Type B pancreatic cell (in vitro differentiated cells): ENCODE data around the gene BTBD16. TPM values are rescaled to one million over a fixed set of nuclear protein-coding genes. Genes with fewer than 3 reads are reported as not detected.
A peak's percentile ranks its signal among the peaks of the same experiment; 100 is the strongest.

ENCODE experiments used
- DNase-seq: peaks from one replicate; pipeline ENCODE4 v3.0.0; 2021; ENCODE audit warnings: mixed read lengths; ENCODE audit not compliant: unreplicated experiment; ENCODE audit errors: extremely low spot score
- H3K27ac Mint-ChIP-seq: 2 replicates; pipeline ENCODE4 v1.8.0; 2021; ENCODE audit warnings: mild to moderate bottlenecking, mixed read lengths
- H3K27me3 Mint-ChIP-seq: 2 replicates; pipeline ENCODE4 v1.8.0; 2021; ENCODE audit warnings: mixed read lengths
- H3K36me3 Mint-ChIP-seq: 2 replicates; pipeline ENCODE4 v1.8.0; 2021; ENCODE audit warnings: mixed read lengths
- H3K4me1 Mint-ChIP-seq: one replicate; pipeline ENCODE4 v1.8.0; 2021; ENCODE audit warnings: mixed read lengths; ENCODE audit not compliant: unreplicated experiment
- H3K4me3 Mint-ChIP-seq: 2 replicates; pipeline ENCODE4 v1.8.0; 2021; ENCODE audit warnings: mild to moderate bottlenecking, mixed read lengths
- H3K9me3 Mint-ChIP-seq: 2 replicates; pipeline ENCODE4 v1.8.0; 2021; ENCODE audit warnings: mixed read lengths
- total RNA-seq: library from RNA; stranded (reverse); gene quantifications from 2 replicates; pipeline ENCODE4 v1.2.1, GENCODE V29; 2021; ENCODE audit warnings: low replicate concordance
- TF ChIP-seq, protein P1 (sequence below): fragments of 200-600 bp; sonication (generic); conservative IDR thresholded peaks from 2 replicates; pipeline ENCODE4 v1.5.0; 2021; ENCODE audit warnings: antibody characterized with exemption, mild to moderate bottlenecking

Gene BTBD16
- total RNA-seq, 1 donor from 2014 or later, result 0.46 TPM

DNA sequence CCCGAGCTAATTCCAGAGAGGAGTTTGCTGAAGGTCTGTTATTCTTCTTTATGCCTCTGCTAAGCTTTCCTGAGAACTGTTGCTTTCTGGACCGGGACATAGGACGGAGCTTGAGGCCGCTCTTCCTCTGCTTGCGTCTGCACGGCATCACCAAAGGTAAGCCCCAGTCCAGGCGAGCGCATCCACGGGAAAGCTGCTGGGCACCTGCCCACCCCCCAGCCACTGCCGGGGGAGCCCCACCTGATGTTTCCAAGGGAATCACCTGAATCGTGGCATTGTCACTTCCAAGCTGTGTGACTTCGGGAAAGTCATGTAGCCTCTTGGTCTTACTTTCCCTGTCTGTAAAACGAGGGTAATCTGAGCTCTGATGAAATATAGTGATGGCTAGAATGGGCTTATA, 58.3 kb downstream of the BTBD16 start:
- TF ChIP-seq, protein P1, sequence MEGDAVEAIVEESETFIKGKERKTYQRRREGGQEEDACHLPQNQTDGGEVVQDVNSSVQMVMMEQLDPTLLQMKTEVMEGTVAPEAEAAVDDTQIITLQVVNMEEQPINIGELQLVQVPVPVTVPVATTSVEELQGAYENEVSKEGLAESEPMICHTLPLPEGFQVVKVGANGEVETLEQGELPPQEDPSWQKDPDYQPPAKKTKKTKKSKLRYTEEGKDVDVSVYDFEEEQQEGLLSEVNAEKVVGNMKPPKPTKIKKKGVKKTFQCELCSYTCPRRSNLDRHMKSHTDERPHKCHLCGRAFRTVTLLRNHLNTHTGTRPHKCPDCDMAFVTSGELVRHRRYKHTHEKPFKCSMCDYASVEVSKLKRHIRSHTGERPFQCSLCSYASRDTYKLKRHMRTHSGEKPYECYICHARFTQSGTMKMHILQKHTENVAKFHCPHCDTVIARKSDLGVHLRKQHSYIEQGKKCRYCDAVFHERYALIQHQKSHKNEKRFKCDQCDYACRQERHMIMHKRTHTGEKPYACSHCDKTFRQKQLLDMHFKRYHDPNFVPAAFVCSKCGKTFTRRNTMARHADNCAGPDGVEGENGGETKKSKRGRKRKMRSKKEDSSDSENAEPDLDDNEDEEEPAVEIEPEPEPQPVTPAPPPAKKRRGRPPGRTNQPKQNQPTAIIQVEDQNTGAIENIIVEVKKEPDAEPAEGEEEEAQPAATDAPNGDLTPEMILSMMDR, result no peak
- Mint-ChIP-seq H3K4me1 (peaks cover 8% of the 10 kb centered on the region), H3K27me3 (peaks cover 14% of the 10 kb centered on the region), H3K9me3 (peaks cover 3% of the 10 kb centered on the region), H3K4me3 (no peak overlapping the region), H3K36me3 (no peaks in the 10 kb centered on the region), H3K27ac (no peak overlapping the region)
- peak; percentile 64 for DNase-seq

DNA sequence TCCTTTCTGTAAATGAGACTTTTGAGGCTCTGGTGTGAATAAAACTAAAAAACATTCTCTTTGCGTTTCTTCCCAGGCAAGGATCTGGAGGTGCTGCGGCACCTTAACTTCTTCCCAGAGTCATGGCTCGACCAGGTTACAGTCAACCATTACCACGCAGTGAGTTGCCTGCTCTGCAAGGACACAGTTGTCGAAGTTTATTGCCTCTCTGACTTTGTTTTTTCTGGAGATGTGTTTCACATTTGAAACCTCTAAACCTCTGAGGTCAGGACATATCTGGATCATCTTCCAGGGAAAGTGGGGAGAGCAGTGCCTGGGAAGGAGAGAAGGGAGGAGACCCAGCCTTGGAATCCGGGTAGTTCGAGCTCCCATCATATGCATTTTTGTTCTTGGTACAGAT, 60.0 kb downstream of the BTBD16 start:
- H3K27me3 Mint-ChIP-seq, result peaks cover 14% of the 10 kb centered on the region
- TF ChIP-seq, protein P1, result no peak
- peaks cover 8% of the 10 kb centered on the region for H3K4me1 Mint-ChIP-seq
- peak; percentile 10 for DNase-seq
- H3K9me3 Mint-ChIP-seq, result no peaks in the 10 kb centered on the region
- no peaks in the 10 kb centered on the region for H3K36me3 Mint-ChIP-seq
- no peak overlapping the region for H3K27ac Mint-ChIP-seq
- no peak overlapping the region for H3K4me3 Mint-ChIP-seq

DNA sequence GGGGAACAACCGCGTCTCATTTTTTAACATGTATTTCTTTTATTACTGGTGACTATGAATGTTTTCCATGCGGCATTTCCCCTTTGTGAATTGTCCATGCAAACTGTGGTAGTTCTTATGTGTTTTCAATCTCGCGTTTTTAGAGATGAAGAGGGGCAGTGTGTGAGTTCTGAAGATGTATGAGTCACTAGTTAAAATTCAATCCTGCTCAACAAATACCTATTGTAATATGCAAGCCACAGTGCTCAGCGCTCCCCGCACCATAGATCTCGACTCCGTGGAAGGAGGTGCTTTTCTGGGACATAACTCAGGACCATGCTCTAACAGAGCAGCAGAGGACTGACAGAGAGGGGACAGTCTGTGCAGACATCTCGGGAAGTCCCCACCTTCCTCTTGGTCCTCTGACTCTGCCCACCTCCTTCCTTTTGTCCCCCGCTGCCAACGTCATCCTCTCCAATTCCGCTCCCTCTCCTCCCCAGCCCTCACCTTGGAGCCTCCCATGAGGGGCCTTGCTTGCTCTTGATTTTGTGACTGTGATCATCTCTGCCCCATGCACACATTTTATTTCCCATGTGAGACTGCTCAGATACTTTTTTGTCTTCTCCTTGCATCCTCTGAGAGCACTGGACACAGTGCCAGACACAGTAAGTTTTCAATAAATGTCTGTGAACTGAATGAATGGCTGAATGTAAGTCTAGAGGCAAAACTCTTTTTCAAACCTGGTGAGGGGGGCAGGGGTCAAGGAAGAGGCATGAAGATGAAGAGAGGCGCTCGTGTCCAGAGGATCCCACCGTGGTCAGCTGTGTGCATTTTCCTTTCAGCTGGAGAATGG, 60.7 kb downstream of the BTBD16 start:
- Mint-ChIP-seq H3K36me3 (no peaks in the 10 kb centered on the region), H3K27ac (no peak overlapping the region), H3K4me3 (no peak overlapping the region), H3K9me3 (no peaks in the 10 kb centered on the region), H3K27me3 (peaks cover 14% of the 10 kb centered on the region), H3K4me1 (peaks cover 8% of the 10 kb centered on the region)
- TF ChIP-seq, protein P1, result no peak
- DNase-seq, result peak; percentile 31

DNA sequence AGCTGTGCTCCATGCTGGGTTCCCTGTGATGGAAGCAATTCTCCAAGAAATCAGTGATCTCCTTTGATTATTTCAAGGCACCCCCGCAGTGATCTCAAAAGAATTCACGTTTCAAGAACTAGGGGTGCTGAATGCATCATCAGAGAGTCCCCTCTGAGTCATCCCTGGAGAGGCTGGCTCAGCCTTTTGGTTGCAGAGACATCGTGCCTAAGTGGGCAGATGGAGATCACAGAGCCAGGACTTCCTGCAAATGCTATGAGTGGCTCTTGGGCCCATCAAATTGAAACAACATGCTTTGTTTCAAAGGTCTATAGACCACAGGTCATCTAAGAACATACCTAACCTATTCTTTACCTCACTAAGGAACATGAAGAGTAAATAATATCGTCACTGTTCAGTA, 61.9 kb downstream of the BTBD16 start:
- no peaks in the 10 kb centered on the region for H3K36me3 Mint-ChIP-seq
- no peaks in the 10 kb centered on the region for H3K9me3 Mint-ChIP-seq
- H3K4me3 Mint-ChIP-seq, result no peak overlapping the region
- H3K27ac Mint-ChIP-seq, result no peak overlapping the region
- H3K4me1 Mint-ChIP-seq, result peaks cover 9% of the 10 kb centered on the region
- peaks cover 14% of the 10 kb centered on the region for H3K27me3 Mint-ChIP-seq
- DNase-seq, result peak; percentile 16
- TF ChIP-seq, protein P1, result no peak

DNA sequence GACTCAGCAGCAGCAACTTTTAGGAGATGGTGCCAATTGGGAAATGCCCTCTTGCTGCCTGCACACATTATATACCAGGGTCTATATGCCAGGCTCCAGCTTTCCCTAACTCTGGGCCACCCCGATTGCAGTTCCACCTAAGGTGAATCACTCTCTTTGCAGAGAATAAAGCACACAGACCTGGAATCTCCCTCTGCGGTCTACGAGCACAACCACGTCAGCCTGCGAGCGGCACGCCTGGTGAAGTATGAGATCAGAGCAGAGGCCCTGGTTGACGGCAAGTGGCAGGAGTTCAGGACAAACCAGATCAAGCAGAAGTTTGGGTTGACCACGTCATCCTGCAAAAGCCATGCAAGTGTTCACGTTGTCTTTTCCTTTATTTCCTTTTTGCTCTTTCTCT, 65.2 kb downstream of the BTBD16 start:
- Mint-ChIP-seq H3K36me3 (no peaks in the 10 kb centered on the region), H3K9me3 (no peaks in the 10 kb centered on the region), H3K4me1 (peaks cover 24% of the 10 kb centered on the region), H3K4me3 (no peak overlapping the region), H3K27ac (no peak overlapping the region), H3K27me3 (peaks cover 9% of the 10 kb centered on the region)
- TF ChIP-seq, protein P1, result no peak
- no peak for DNase-seq
